ENCODE measurements around the gene NBDY.
"Not testable (repeated sequence)": the region's sequence is repeated elsewhere in the genome, so short reads cannot be mapped to it uniquely, and the experiment has no call there.

The NBDY gene

GRCh38 chrX:56764975-56765791 lies 36.1 kb downstream of the NBDY start:
- no peak for DNase-seq

DNA sequence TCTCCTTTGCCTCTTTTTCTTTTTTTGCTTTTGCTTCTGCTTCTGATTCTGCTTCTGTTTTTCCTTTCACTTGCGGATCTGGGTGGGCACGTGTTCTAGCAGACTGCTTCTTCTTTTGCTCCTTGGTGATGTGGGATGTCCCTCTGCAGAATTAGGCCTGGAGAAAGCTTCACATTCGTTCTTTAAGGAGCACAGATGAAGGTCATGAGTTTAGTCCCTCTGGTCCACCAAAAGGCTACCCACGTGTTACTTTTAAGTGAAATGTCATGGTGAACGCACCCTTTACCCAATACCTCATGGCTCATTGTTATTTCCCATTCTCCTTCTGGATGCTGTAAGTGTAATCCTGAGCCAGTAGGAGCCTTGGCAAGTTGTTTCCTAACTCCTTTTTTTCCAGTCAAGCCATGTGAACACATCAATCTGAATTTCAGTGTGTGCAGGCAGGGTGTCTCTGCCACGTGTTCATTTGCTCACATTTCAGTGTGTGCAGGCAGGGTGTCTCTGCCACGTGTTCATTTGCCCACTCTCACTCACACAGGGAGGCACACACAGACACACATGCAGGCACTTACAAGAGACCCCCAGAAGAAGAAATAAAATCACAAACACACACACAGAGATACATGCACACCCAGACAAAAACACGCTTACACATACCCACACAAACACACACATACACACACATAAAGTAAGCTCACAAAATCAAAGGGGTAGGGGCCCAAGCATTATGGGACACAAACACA lies 36.9 kb downstream of the NBDY start:
- no peak for DNase-seq

- DNase-seq: peak; percentile 51
These were observed 37.7 kb downstream of the NBDY start for GRCh38 chrX:56766554-56767347.

DNA sequence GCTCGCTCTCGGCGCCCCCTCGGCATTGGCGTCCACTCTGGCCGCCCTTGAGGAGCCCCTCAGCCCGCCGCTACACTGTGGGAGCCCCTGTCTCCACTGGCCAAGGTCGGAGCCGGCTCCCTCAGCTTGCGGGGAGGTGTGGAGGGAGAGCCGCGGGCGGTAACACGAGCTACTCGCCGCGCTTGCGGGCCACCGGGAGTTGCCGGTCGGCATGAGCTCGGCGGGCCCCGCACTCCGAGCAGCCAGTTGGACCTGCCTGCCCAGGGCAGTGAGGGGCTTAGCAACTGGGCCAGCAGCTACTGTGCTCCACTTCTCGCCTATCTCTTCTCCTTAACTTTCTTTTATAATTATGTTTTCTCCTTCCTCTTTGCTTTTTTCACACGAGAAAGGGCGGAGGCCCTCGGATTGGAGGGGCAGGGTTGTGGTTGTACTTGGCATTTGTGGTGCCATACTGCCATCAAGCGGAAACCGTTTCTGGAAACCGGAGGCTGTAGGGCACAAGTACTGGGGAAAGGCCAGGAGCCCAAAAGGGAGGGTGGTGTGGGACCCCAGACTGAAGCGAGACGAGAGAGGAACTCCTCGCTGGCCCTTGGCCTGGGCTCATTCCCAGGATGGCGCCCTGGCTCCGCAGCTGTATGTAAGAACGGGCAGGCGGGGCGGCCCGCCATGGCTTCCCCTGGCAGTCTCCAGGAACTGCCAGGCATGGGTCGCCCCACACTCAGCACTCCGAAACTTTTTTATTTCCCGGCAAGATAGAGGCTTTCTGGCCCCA lies 38.5 kb downstream of the NBDY start:
- not testable (repeated sequence) for DNase-seq

- not testable (repeated sequence) for DNase-seq
These were observed 39.1 kb downstream of the NBDY start for GRCh38 chrX:56768120-56768660.

DNA sequence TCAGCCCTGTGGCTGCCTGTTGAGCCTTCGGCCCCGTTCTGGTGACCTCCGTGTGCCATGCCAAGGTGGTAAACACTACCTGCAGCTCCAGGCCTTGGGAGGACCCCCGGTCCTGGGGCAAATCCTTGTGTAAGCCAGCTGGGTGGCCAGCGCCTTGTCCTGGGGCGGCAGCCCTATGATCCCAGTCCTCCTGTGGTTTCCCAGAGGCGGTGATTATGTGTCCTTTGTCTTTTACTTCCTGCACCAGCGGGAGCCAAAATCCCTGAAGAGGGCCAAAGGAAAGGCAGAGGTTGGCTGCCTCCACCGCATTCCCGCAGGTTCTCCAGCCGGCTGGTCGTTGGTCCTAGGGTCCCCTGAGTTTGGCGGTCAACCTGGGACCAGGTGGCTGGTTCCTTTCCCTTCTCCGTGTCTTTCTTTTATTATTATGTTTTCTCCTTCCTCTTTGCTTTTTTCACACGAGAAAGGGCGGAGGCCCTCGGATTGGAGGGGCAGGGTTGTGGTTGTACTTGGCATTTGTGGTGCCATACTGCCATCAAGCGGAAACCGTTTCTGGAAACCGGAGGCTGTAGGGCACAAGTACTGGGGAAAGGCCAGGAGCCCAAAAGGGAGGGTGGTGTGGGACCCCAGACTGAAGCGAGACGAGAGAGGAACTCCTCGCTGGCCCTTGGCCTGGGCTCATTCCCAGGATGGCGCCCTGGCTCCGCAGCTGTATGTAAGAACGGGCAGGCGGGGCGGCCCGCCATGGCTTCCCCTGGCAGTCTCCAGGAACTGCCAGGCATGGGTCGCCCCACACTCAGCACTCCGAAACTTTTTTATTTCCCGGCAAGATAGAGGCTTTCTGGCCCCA lies 43.9 kb downstream of the NBDY start:
- not testable (repeated sequence) for DNase-seq

- not testable (repeated sequence) for DNase-seq
These were observed 44.5 kb downstream of the NBDY start for GRCh38 chrX:56773522-56774060.

- not testable (repeated sequence) for DNase-seq
These were observed 49.3 kb downstream of the NBDY start for GRCh38 chrX:56778099-56778923.

DNA sequence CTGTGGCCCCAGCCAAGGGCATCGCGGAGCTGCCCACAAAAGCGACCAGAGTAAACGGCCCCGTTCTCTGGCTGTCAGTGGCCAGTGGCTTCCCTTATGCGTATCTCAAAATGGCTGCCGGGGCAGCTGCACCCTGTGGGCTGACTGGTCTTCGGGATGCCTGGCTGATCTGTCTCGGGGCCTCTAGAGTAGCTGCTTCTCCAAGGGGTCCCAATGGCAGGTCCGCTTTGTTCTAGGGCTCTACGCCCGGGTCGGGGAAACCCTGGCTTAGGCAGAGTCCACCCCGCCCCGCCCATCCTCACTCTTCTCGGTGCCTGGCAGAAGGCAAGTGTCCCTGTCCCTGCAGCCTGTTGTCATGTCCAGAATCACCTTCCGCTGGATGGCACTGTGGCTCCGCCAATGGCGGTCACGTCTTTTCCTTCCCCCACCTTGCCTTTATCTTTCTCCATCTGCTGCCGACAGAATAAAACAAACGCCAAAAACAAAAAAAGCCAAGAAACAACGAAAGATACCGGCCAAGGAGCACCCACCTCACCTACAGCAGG lies 50.0 kb downstream of the NBDY start:
- not testable (repeated sequence) for DNase-seq

GRCh38 chrX:56780681-56781649 lies 51.9 kb downstream of the NBDY start:
- DNase-seq: not testable (repeated sequence)

DNA sequence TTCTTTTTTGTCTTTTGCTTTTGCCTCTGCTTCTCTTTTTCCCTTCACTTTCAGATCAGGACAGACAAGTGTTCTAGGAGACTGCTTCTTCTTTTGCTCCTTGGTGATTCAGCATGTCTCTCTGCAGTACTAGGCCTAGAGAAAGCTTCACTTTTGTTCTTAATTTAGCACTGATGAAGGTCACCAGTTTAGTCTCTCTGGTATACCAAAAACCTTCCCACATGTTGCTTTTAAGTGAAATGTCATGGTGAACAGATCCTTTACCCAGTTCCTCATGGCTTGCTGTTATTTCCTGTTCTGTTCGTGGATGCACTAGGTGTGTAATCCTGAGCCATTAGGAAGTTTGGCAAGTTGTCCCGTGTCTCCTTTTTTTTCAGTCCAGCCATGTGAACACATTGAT lies 53.3 kb downstream of the NBDY start:
- no peak for DNase-seq

GRCh38 chrX:56782791-56783449 lies 53.9 kb downstream of the NBDY start:
- no peak for DNase-seq

DNA sequence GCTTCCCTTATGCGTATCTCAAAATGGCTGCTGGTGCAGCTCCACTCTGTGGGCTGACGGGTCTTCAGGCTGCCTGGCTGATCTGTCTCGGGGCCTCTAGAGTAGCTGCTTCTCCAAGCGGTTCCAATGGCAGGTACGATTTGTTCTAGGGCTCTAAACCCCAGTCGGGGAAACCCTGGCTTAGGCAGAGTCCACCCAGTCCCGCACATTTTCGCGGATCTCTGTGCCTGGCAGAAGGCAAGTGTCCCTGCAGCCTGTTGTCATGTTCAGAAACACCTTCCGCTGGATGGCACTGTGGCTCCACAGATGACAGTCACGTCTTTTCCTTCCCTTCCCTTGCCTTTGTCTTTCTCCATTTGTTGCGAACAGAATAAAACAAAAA lies 54.4 kb downstream of the NBDY start:
- DNase-seq: no peak

- DNase-seq: no peak
These were observed 55.1 kb downstream of the NBDY start for GRCh38 chrX:56783996-56784620.

DNA sequence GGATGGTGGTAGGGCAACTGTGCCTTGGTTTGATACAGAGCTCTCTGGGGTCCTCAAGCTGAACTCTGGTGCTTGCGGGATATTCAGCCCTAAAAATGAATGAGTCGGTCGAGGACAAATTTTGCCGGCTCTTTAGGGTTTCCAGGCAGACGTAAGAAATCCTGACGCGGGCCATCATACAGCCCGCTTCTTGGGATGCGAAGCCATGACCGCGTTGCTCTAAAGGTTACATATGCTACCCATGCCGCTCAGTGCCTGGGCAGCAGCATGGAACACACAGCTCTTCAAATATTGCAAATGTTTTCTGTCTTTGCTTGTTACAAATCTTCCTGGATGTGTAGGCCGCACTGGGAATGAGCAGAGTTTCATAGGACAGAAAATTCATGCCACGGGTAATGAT lies 55.6 kb downstream of the NBDY start:
- DNase-seq: no peak

DNA sequence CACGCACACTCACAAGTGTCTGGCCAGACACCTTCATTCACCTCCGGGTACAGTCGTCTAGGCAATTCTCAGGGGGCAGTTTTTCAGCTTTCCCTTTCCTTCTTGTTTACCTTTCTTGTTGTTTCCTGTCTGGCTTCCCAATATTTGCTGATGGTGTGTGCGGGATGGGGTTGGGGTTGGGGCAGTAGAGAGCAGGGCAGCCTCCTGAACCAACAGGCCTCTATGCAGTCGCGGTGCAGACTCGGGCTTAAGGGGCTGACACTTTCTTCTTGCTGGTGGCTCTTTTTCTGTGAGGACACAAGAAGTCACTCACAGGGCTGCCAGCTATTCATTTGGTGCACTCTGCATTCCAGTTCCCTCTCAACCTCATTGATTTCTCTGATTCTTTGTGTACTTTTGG lies 56.4 kb downstream of the NBDY start:
- DNase-seq: no peak
